Osteoblast (primary cell): ENCODE measurements around the gene TCL1A. TPM values are rescaled to one million over a fixed set of nuclear protein-coding genes. Genes with fewer than 3 reads are reported as not detected.

Experiments
- DNase-seq: peaks from one replicate; pipeline ENCODE4 v3.0.0; 2011; ENCODE audit warnings: low spot score, mixed read lengths; ENCODE audit not compliant: insufficient read length; ENCODE audit errors: missing footprints
- H2AFZ ChIP-seq: 2 replicates; pipeline ENCODE4 v1.6.0; 2011; ENCODE audit warnings: mild to moderate bottlenecking, low read length
- H3K27ac ChIP-seq: 2 replicates; pipeline ENCODE4 v1.5.1; 2011; ENCODE audit warnings: mild to moderate bottlenecking, low read depth, low read length, moderate library complexity
- H3K27me3 ChIP-seq: 2 replicates; pipeline ENCODE4 v1.6.0; 2012; ENCODE audit warnings: mild to moderate bottlenecking, control low read depth, inconsistent platforms, low read length, moderate library complexity; ENCODE audit not compliant: insufficient read depth
- H3K36me3 ChIP-seq: 2 replicates; pipeline ENCODE4 v1.5.1; 2011; ENCODE audit warnings: mild to moderate bottlenecking, low read length, control low read depth, moderate library complexity; ENCODE audit not compliant: insufficient read depth
- H3K4me1 ChIP-seq: 2 replicates; pipeline ENCODE4 v1.5.1; 2011; ENCODE audit warnings: mild to moderate bottlenecking, low read length, control low read depth, moderate library complexity; ENCODE audit not compliant: insufficient read depth
- H3K4me2 ChIP-seq: 2 replicates; pipeline ENCODE4 v1.6.0; 2011; ENCODE audit warnings: mild to moderate bottlenecking, low read length; ENCODE audit not compliant: insufficient read depth
- H3K4me3 ChIP-seq: fragments of 200-600 bp; sonication (generic); 3 replicates; pipeline ENCODE4 v1.5.1; 2012; ENCODE audit warnings: mild to moderate bottlenecking, low read length, inconsistent platforms; ENCODE audit not compliant: insufficient read depth
- H3K79me2 ChIP-seq: 2 replicates; pipeline ENCODE4 v1.6.0; 2012; ENCODE audit warnings: mild to moderate bottlenecking, low read length, control low read depth, inconsistent platforms; ENCODE audit not compliant: insufficient read depth
- H3K9me3 ChIP-seq: 2 replicates; pipeline ENCODE4 v1.5.1; 2011; ENCODE audit warnings: low read depth, low read length, control low read depth
- H4K20me1 ChIP-seq: 2 replicates; pipeline ENCODE4 v1.6.0; 2012; ENCODE audit warnings: mild to moderate bottlenecking, low read length, control low read depth; ENCODE audit not compliant: insufficient read depth
- small RNA-seq: library from RNA; depleted of rRNA; stranded (forward); fragments of <200 nt; gene quantifications from one replicate; pipeline ENCODE3, GENCODE V24; 2012
- total RNA-seq: library from RNA; depleted of rRNA; stranded (reverse); fragments of >200 nt; gene quantifications from 2 replicates; pipeline ENCODE4 v1.2.3, GENCODE V29; 2012
- TF ChIP-seq, protein P1 (sequence below): IDR thresholded peaks from 2 replicates; pipeline ENCODE4 v1.5.1; 2011; ENCODE audit warnings: mild to moderate bottlenecking, low read depth, low read length, moderate library complexity; ENCODE audit errors: extremely low read depth

The TCL1A gene
- total RNA-seq, 1 donor = not detected

DNA sequence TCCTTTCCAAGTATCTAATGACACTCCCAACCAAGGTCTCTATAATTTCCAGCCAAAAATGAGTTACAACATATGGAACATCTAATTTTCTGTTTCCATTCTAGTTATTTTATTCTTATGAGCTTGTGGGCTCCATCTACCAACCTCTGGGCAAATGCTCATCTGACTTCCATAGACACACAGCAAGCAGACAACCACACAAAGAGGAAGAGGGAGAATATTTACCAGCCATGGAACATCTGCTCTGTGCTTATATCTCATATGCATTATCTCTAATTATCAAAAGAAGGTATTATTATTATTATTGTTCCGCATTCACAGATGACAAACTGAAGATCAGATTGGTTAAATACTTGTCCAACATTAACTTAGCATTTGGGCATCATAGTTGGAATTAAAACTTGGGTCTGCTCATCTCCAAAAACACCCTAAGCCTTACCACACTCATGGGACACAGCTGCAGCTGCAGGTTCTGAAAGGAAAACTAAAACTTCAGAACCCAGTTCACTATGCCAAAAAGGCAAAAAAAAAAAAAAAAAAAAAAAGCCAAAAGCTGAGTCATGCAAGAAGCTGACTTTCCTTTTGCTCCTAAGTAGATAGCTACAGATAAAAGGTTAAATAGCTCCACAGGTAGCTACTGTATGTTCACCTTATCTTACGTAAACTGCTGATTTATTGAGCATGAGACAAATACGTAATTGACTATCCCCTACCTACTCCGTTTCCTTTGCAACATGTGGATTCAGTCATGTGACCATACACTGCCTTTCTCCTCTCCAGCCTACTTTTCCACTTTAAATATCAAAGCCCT is 51.3 kb downstream of the TCL1A start:
- no peaks in the 10 kb centered on the region for H4K20me1 ChIP-seq
- H3K36me3 ChIP-seq = no peaks in the 10 kb centered on the region
- no peak overlapping the region for H3K4me2 ChIP-seq
- H3K79me2 ChIP-seq = no peaks in the 10 kb centered on the region
- H3K27ac ChIP-seq = no peak overlapping the region
- H3K4me3 ChIP-seq = no peak overlapping the region
- no peaks in the 10 kb centered on the region for H3K27me3 ChIP-seq
- no peaks in the 10 kb centered on the region for H3K9me3 ChIP-seq
- H2AFZ ChIP-seq = no peak overlapping the region
- DNase-seq = no peak
- H3K4me1 ChIP-seq = no peaks in the 10 kb centered on the region
- TF ChIP-seq, protein P1, sequence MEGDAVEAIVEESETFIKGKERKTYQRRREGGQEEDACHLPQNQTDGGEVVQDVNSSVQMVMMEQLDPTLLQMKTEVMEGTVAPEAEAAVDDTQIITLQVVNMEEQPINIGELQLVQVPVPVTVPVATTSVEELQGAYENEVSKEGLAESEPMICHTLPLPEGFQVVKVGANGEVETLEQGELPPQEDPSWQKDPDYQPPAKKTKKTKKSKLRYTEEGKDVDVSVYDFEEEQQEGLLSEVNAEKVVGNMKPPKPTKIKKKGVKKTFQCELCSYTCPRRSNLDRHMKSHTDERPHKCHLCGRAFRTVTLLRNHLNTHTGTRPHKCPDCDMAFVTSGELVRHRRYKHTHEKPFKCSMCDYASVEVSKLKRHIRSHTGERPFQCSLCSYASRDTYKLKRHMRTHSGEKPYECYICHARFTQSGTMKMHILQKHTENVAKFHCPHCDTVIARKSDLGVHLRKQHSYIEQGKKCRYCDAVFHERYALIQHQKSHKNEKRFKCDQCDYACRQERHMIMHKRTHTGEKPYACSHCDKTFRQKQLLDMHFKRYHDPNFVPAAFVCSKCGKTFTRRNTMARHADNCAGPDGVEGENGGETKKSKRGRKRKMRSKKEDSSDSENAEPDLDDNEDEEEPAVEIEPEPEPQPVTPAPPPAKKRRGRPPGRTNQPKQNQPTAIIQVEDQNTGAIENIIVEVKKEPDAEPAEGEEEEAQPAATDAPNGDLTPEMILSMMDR = no peak

GRCh38 chr14:95660651-95661515 is 53.0 kb downstream of the TCL1A start:
- no peaks in the 10 kb centered on the region for H3K36me3 ChIP-seq
- H3K4me1 ChIP-seq = no peaks in the 10 kb centered on the region
- H3K4me2 ChIP-seq = no peak overlapping the region
- H3K4me3 ChIP-seq = no peak overlapping the region
- H3K79me2 ChIP-seq = no peaks in the 10 kb centered on the region
- H4K20me1 ChIP-seq = no peaks in the 10 kb centered on the region
- no peaks in the 10 kb centered on the region for H3K9me3 ChIP-seq
- H3K27ac ChIP-seq = no peak overlapping the region
- H2AFZ ChIP-seq = no peak overlapping the region
- H3K27me3 ChIP-seq = no peaks in the 10 kb centered on the region
- TF ChIP-seq, protein P1 = no peak
- no peak for DNase-seq

DNA sequence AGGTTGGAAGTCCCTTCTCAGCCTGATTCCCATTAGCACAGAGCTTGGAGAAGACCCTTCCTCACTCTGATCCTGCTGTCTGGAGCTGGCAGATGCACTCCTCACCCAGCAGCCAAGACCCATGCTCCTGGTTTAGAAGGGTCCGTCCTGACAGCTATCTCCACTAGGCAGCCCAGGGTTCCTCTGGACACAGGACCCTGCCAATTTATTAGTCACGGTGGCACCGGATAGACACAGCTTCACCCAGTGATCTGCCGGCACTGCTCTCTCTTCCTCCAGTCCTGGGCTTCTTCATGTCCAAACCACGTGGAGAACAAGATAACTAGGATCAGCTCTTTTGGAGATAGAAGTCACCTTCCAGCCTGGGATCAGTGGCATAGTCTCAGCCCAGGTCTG is 53.9 kb downstream of the TCL1A start:
- TF ChIP-seq, protein P1 = no peak
- H3K4me2 ChIP-seq = no peak overlapping the region
- H3K36me3 ChIP-seq = no peaks in the 10 kb centered on the region
- no peak overlapping the region for H3K4me3 ChIP-seq
- H3K79me2 ChIP-seq = no peaks in the 10 kb centered on the region
- H3K27me3 ChIP-seq = no peaks in the 10 kb centered on the region
- no peaks in the 10 kb centered on the region for H3K4me1 ChIP-seq
- H3K27ac ChIP-seq = no peak overlapping the region
- no peaks in the 10 kb centered on the region for H4K20me1 ChIP-seq
- H3K9me3 ChIP-seq = no peaks in the 10 kb centered on the region
- H2AFZ ChIP-seq = no peak overlapping the region
- DNase-seq = no peak

Small RNA genes lying within 50 kb of the gene (small RNA-seq; reads per million reads assigned to genes)
- not detected for gene RF02193

Other genes with a start within 250 kb of the TCL1A start
- gene SYNE3, start 197.5 kb downstream of the TCL1A start, total RNA-seq = 23.9 and 26.8 TPM in 2 replicates
- 19.9 and 22.7 TPM in 2 replicates for gene GLRX5, start 179.1 kb downstream of the TCL1A start, total RNA-seq
- not detected in 2 replicates for gene TCL1B, start 27.7 kb downstream of the TCL1A start, total RNA-seq
- not detected in 2 replicates for gene TUNAR, start 162.7 kb upstream of the TCL1A start, total RNA-seq